HG02840 (cell line): ENCODE measurements around the gene BBS7.

Experiments used
- ATAC-seq: cut with Tn5 transposase; IDR thresholded peaks from one replicate; pipeline ENCODE4 v1.9.1; 2021; ENCODE audit warnings: mild to moderate bottlenecking, moderate library complexity, moderate number of reproducible peaks; ENCODE audit not compliant: unreplicated experiment, low FRiP score

Gene BBS7

DNA sequence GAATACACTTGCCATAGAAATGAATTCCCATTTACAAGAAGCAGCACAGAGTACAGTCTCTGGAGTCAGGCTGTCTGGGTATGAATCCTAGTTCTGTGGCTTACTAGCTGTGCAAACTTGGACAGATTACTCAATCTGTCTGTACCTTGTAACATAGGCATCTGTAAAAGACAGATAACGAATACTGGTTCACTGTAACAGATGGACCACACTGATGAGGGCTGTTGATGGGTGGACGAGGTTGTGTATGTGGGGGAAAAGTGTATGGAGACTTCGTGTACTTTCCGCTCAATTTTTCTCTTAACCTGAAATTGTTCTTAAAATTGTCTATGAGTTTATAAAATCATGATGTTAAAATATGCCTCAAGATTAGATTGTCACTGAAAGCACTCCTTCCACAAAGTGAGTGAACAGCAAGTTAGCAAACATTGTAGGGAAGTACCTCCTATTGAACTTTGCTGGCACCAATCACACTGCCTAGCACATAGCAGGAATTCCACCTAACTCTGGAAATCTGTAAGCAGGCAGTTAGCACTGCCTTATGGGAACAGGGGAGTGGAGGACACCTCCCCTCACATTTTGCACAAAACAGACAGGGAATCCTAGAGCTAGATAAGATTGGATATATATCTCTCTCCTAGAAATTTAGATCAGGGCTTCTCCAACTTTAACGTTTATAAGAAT lies 75.6 kb downstream of the BBS7 start:
- ATAC-seq: no peak

GRCh38 chr4:121792966-121793365 lies 77.3 kb downstream of the BBS7 start:
- no peak for ATAC-seq

- ATAC-seq: no peak
Measured at GRCh38 chr4:121791481-121791880, 78.8 kb downstream of the BBS7 start.

GRCh38 chr4:121790976-121791375 lies 79.3 kb downstream of the BBS7 start:
- no peak for ATAC-seq

- no peak for ATAC-seq
Measured at GRCh38 chr4:121789960-121790829, 80.1 kb downstream of the BBS7 start.

GRCh38 chr4:121789455-121789854 lies 80.8 kb downstream of the BBS7 start:
- ATAC-seq: no peak

- ATAC-seq: peak; percentile 83
Measured at GRCh38 chr4:121788896-121789295, 81.4 kb downstream of the BBS7 start.

DNA sequence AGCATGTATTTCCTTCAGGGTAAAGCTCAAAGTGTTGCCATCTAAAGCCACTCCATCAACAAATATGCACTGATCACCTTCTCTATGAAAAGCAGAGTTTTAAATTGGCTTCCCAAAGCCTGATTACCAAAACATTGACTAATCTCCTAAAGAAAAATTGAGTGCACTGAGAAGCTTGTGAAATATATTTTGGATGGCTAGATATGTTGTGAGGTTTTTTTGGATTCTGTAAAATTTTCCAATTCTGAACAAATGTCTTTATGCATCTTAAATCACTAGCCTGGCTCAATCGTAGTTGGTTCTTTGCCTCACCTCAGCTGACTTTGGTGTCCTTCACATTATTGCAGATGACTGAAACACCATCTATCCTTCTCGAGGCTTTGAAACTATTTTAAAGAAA lies 84.1 kb downstream of the BBS7 start:
- no peak for ATAC-seq

- ATAC-seq: no peak
Measured at GRCh38 chr4:121785479-121785878, 84.8 kb downstream of the BBS7 start.

DNA sequence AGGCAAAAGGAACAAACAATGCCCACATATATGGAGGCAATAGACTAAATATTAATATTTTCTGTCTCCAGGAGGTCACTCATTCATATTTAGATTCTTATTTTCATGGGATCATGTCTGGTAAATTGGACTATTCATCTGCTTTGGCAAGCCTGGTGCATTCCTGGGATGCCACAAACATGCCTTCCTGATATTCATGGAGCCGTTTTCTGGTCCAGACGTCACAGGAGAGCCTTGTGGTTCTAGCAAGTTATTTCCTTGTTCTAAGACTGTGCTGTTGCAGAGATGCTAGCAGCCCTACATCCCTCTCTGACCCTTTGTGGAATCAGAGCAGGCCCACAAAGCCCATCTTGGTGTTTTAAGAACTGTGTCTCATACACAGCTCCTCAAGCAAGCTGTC lies 85.3 kb downstream of the BBS7 start:
- no peak for ATAC-seq

DNA sequence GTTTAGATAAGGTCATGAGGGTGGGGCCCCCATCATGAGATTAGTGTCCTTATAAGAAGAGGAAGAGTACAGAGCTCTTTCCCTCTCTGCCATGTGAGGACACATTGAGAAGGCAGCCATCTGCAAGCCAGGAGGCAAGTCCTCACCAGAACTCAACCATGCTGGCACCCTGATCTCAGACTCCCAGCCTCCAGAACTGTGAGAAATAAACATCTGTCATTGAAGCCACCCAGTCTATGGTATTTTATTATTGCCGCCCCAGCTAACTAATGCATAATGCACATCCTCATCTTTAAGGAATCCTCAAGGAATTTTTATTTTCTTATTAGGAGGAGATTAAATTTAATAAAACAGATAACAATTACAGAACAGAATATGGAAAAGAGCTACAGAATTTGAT lies 85.9 kb downstream of the BBS7 start:
- no peak for ATAC-seq

DNA sequence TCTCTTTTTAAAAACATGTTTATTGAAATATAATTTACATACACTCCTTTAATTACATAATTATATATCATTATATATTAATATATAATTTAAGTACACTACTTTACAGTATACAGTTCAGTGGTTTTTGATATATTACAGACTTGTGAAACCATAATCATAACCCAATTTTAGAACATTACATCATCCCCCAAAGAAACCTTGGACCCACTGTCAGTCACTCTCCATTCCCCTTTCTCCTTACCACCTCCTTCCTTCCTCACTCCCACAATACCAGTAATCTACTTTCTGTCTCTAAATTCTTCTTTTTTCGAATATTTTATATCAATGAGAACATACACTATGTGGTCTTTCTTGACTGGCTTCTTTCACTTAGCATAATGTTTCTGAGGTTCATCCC lies 87.1 kb downstream of the BBS7 start:
- ATAC-seq: no peak

DNA sequence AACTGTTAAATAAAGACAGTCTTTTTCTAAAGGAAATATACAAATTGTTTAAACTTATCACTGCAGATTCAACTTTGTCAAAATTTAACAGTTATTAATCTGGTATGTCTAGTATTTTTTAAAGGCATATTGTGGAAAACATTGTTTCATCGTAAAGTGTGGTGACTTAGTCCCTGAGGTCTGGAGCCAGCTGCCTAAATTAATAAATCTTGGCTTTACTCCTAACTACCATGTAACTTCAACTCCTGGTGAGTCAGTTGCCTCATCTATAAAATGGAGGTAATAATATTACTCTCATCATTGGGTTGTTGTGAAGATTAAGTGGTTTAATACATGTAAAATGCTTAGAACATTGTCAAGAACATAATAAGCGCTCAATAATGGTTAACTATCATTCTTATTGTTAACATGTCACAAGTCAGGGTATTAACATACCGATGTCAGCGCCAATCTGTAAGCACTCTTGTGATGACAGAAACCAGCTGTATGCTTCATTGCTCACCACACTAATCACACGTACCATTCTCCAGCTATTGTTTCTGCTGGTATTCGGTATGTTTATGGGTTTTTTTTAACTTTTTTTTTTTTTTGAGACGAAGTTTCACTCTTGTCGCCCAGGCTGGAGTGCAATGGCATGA lies 91.2 kb downstream of the BBS7 start:
- ATAC-seq: no peak

GRCh38 chr4:121777625-121778024 lies 92.6 kb downstream of the BBS7 start:
- no peak for ATAC-seq

DNA sequence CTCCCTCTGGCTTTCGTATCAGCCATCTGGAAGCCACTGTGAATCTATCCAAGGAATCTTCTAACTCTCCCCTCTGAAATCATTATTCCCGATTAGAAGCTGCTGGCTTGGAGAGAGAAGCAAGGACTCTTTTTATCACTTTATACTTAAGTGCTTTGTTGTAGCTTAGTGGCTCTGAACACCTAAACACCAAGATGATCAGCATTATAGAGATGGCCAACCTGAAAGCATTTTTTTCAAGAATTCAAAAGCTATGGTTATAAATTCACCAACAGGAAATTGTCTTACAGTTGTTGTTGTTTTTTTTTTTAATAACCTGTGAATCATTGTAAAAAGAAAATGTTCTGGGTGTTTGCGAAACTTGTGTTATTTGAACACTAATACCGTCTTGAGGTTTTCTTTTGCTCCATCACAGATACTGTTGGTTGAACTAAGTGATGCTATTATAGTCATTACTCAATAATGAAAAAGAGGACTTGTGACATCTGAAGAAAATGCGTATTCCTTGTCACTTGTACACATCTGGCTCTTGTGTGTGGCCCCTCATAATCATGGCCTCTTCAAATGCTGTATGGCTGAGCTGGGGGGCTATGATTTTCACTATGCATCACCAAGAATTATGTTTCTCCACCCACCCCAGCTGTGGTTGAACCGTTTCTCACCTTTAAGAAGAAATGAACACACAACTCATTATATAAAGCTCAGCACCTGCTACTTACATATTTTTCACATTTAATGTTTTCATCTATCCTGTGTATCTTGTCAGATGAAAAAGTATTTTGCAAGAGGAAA lies 93.5 kb downstream of the BBS7 start:
- no peak for ATAC-seq
